Stimulated activated naive CD8-positive, alpha-beta T cell treated with anti-CD3 and anti-CD28 coated beads, Interleukin-15, amount 100 ng/mL, for 72 hours (primary cell): ENCODE data around the gene SNTA1.

Source experiments
- ATAC-seq: fragments of 150-1000 bp; cut with Tn5 transposase; 2 replicates; pipeline ENCODE4 v1.10.0; 2021; ENCODE audit warnings: mild to moderate bottlenecking, moderate library complexity
- DNase-seq, 2 donors: peaks; one replicate each; pipeline ENCODE4 v3.0.0; 2021 to 2022
- H3K27ac Mint-ChIP-seq, 2 donors: one replicate each; pipeline ENCODE4 v1.8.0; 2022; ENCODE audit warnings: mild to moderate bottlenecking in 2 of 2, mixed read lengths in 2 of 2, moderate library complexity in 2 of 2
- H3K27me3 Mint-ChIP-seq: one replicate; pipeline ENCODE4 v1.8.0; 2022; ENCODE audit warnings: mixed read lengths
- H3K4me1 Mint-ChIP-seq: one replicate; pipeline ENCODE4 v1.8.0; 2022; ENCODE audit warnings: mild to moderate bottlenecking, mixed read lengths
- H3K4me3 Mint-ChIP-seq, 2 donors: one replicate each; pipeline ENCODE4 v1.8.0; 2022; ENCODE audit warnings: mild to moderate bottlenecking in 2 of 2, mixed read lengths in 2 of 2, moderate library complexity in 1 of 2
- H3K9me3 Mint-ChIP-seq, 2 donors: one replicate each; pipeline ENCODE4 v1.8.0; 2022; ENCODE audit warnings: mixed read lengths in 2 of 2

SNTA1 gene

GRCh38 chr20:33415948-33416347, 27.6 kb downstream of the SNTA1 start:
- no peak for ATAC-seq
- no peaks in the 10 kb centered on the region for H3K27me3 Mint-ChIP-seq
- no peaks in the 10 kb centered on the region for H3K9me3 Mint-ChIP-seq
- no peak overlapping the region for H3K4me3 Mint-ChIP-seq
- no peak overlapping the region for H3K27ac Mint-ChIP-seq
- DNase-seq: no peak
- H3K4me1 Mint-ChIP-seq: peaks cover 5% of the 10 kb centered on the region

GRCh38 chr20:33412484-33412838, 31.1 kb downstream of the SNTA1 start:
- H3K4me1 Mint-ChIP-seq: no peaks in the 10 kb centered on the region
- H3K27me3 Mint-ChIP-seq: no peaks in the 10 kb centered on the region
- H3K4me3 Mint-ChIP-seq: no peak overlapping the region
- peak overlapping the region in 1 of 2 donors; percentile 42 for H3K27ac Mint-ChIP-seq
- no peak for ATAC-seq
- no peaks in the 10 kb centered on the region for H3K9me3 Mint-ChIP-seq
- DNase-seq: no peak

- Mint-ChIP-seq H3K9me3 (no peaks in the 10 kb centered on the region), H3K27ac (peak overlapping the region in 1 of 2 donors; percentile 42), H3K4me1 (no peaks in the 10 kb centered on the region), H3K4me3 (no peak overlapping the region), H3K27me3 (no peaks in the 10 kb centered on the region)
- ATAC-seq (no peak), DNase-seq (no peak)
These were observed 31.7 kb downstream of the SNTA1 start for GRCh38 chr20:33411711-33412483.

- Mint-ChIP-seq H3K27me3 (no peaks in the 10 kb centered on the region), H3K9me3 (no peaks in the 10 kb centered on the region), H3K27ac (peak overlapping the region in 1 of 2 donors; percentile 74)
These were observed 32.3 kb downstream of the SNTA1 start for GRCh38 chr20:33411242-33411641.

GRCh38 chr20:33410081-33410742, 33.4 kb downstream of the SNTA1 start:
- H3K9me3 Mint-ChIP-seq: no peaks in the 10 kb centered on the region
- H3K4me3 Mint-ChIP-seq: no peak overlapping the region
- H3K27ac Mint-ChIP-seq: peak overlapping the region in 1 of 2 donors; percentile 40
- no peak for DNase-seq
- no peaks in the 10 kb centered on the region for H3K27me3 Mint-ChIP-seq
- H3K4me1 Mint-ChIP-seq: no peaks in the 10 kb centered on the region
- no peak for ATAC-seq

More at GRCh38 chr20:33411242-33411641, 32.3 kb downstream of the SNTA1 start:
- ATAC-seq (no peak), DNase-seq (no peak)
- Mint-ChIP-seq H3K4me1 (no peaks in the 10 kb centered on the region), H3K4me3 (no peak overlapping the region)

- Mint-ChIP-seq H3K9me3 (no peaks in the 10 kb centered on the region), H3K4me3 (no peak overlapping the region), H3K27ac (no peak overlapping the region), H3K27me3 (no peaks in the 10 kb centered on the region), H3K4me1 (no peaks in the 10 kb centered on the region)
- ATAC-seq: no peak
- no peak for DNase-seq
These were observed 34.6 kb downstream of the SNTA1 start for GRCh38 chr20:33408716-33409654.

GRCh38 chr20:33408313-33408712, 35.2 kb downstream of the SNTA1 start:
- H3K4me3 Mint-ChIP-seq: no peak overlapping the region
- no peak overlapping the region for H3K27ac Mint-ChIP-seq

GRCh38 chr20:33407796-33408195, 35.8 kb downstream of the SNTA1 start:
- Mint-ChIP-seq H3K4me3 (no peak overlapping the region), H3K27ac (peak overlapping the region in 1 of 2 donors; percentile 92), H3K4me1 (peaks cover 2% of the 10 kb centered on the region), H3K9me3 (no peaks in the 10 kb centered on the region), H3K27me3 (no peaks in the 10 kb centered on the region)
- DNase-seq (no peak), ATAC-seq (no peak)

More at GRCh38 chr20:33408313-33408712, 35.2 kb downstream of the SNTA1 start:
- Mint-ChIP-seq H3K9me3 (no peaks in the 10 kb centered on the region), H3K4me1 (no peaks in the 10 kb centered on the region), H3K27me3 (no peaks in the 10 kb centered on the region)
- no peak for DNase-seq
- no peak for ATAC-seq

- H3K4me3 Mint-ChIP-seq: no peak overlapping the region
- no peaks in the 10 kb centered on the region for H3K27me3 Mint-ChIP-seq
- DNase-seq (no peak), ATAC-seq (no peak)
- no peak overlapping the region for H3K27ac Mint-ChIP-seq
- H3K4me1 Mint-ChIP-seq: peaks cover 8% of the 10 kb centered on the region
- no peaks in the 10 kb centered on the region for H3K9me3 Mint-ChIP-seq
These were observed 36.3 kb downstream of the SNTA1 start for GRCh38 chr20:33407251-33407650.

- no peak overlapping the region for H3K4me3 Mint-ChIP-seq
- peak overlapping the region in 1 of 2 donors; percentile 20 for H3K27ac Mint-ChIP-seq
These were observed 39.3 kb downstream of the SNTA1 start for GRCh38 chr20:33404281-33404680.

GRCh38 chr20:33401921-33402369, 41.6 kb downstream of the SNTA1 start:
- ATAC-seq: no peak
- Mint-ChIP-seq H3K4me1 (peaks cover 41% of the 10 kb centered on the region), H3K9me3 (no peaks in the 10 kb centered on the region), H3K4me3 (peak overlapping the region; percentile 96 to 99), H3K27me3 (no peaks in the 10 kb centered on the region), H3K27ac (peak overlapping the region; percentile 98)
- no peak for DNase-seq

More at GRCh38 chr20:33404281-33404680, 39.3 kb downstream of the SNTA1 start:
- ATAC-seq (no peak), DNase-seq (no peak)
- no peaks in the 10 kb centered on the region for H3K27me3 Mint-ChIP-seq
- peaks cover 26% of the 10 kb centered on the region for H3K4me1 Mint-ChIP-seq
- no peaks in the 10 kb centered on the region for H3K9me3 Mint-ChIP-seq

GRCh38 chr20:33401184-33401920, 42.2 kb downstream of the SNTA1 start, which contains the start of gene CDK5RAP1:
Gene CDK5RAP1, minus strand, starts transcription at chr20:33401519. Its CDS starts 4,455 bp downstream, at chr20:33397064.
- ATAC-seq: peak; percentile 100
- Mint-ChIP-seq H3K4me3 (peak within 1 kb of the TSS; percentile 96 to 99), H3K27ac (peak within 1 kb of the TSS; percentile 98), H3K4me1 (peaks cover 46% of the 10 kb centered on the region), H3K9me3 (no peaks in the 10 kb centered on the region), H3K27me3 (no peaks in the 10 kb centered on the region)
- peak; percentile 82 to 88 for DNase-seq

- no peaks in the 10 kb centered on the region for H3K27me3 Mint-ChIP-seq
- peak overlapping the region; percentile 98 for H3K27ac Mint-ChIP-seq
- no peaks in the 10 kb centered on the region for H3K9me3 Mint-ChIP-seq
- peak overlapping the region; percentile 96 to 99 for H3K4me3 Mint-ChIP-seq
- peak; percentile 48 for ATAC-seq
- no peak for DNase-seq
- H3K4me1 Mint-ChIP-seq: peaks cover 48% of the 10 kb centered on the region
These were observed 42.8 kb downstream of the SNTA1 start for GRCh38 chr20:33400812-33401183.

- DNase-seq (no peak), ATAC-seq (no peak)
- Mint-ChIP-seq H3K27me3 (no peaks in the 10 kb centered on the region), H3K9me3 (no peaks in the 10 kb centered on the region), H3K4me1 (peaks cover 52% of the 10 kb centered on the region), H3K4me3 (peak overlapping the region; percentile 96 to 99), H3K27ac (peak overlapping the region in 1 of 2 donors; percentile 22)
These were observed 43.6 kb downstream of the SNTA1 start for GRCh38 chr20:33399924-33400323.

- peaks cover 30% of the 10 kb centered on the region for H3K4me1 Mint-ChIP-seq
- peak overlapping the region; percentile 72 to 94 for H3K27ac Mint-ChIP-seq
- ATAC-seq: no peak
- DNase-seq: no peak
- no peaks in the 10 kb centered on the region for H3K27me3 Mint-ChIP-seq
- no peak overlapping the region for H3K4me3 Mint-ChIP-seq
- H3K9me3 Mint-ChIP-seq: no peaks in the 10 kb centered on the region
These were observed 48.8 kb downstream of the SNTA1 start for GRCh38 chr20:33394718-33395117.
